ENCODE results near the gene POFUT2.

The POFUT2 gene

GRCh38 chr21:45225041-45225740 lies 62.5 kb downstream of the POFUT2 start:
- no peak overlapping the region for H3K4me3 ChIP-seq (ENCODE audit: low read depth, low read length)
- no peak for DNase-seq (ENCODE audit: low read depth)
- TF ChIP-seq CTCF (conservative IDR thresholded peaks at IDR 0.05; ENCODE audit: low read depth, low read length) = no peak

- DNase-seq (ENCODE audit: low read depth) = peak; percentile 15
- no peak for TF ChIP-seq CTCF (conservative IDR thresholded peaks at IDR 0.05; ENCODE audit: low read depth, low read length)
- H3K4me3 ChIP-seq (ENCODE audit: low read depth, low read length) = no peak overlapping the region
Measured at GRCh38 chr21:45224189-45224938, 63.3 kb downstream of the POFUT2 start.

GRCh38 chr21:45223236-45224185 lies 64.2 kb downstream of the POFUT2 start:
- DNase-seq (ENCODE audit: low read depth) = no peak
- TF ChIP-seq CTCF (conservative IDR thresholded peaks at IDR 0.05; ENCODE audit: low read depth, low read length) = no peak
- no peak overlapping the region for H3K4me3 ChIP-seq (ENCODE audit: low read depth, low read length)

GRCh38 chr21:45222001-45222400 lies 65.7 kb downstream of the POFUT2 start:
- no peak for DNase-seq (ENCODE audit: low read depth)
- TF ChIP-seq CTCF (conservative IDR thresholded peaks at IDR 0.05; ENCODE audit: low read depth, low read length) = no peak
- no peak overlapping the region for H3K4me3 ChIP-seq (ENCODE audit: low read depth, low read length)

GRCh38 chr21:45220714-45221490 lies 66.8 kb downstream of the POFUT2 start:
- no peak for TF ChIP-seq CTCF (conservative IDR thresholded peaks at IDR 0.05; ENCODE audit: low read depth, low read length)
- H3K4me3 ChIP-seq (ENCODE audit: low read depth, low read length) = no peak overlapping the region
- DNase-seq (ENCODE audit: low read depth) = no peak

- no peak for TF ChIP-seq CTCF (conservative IDR thresholded peaks at IDR 0.05; ENCODE audit: low read depth, low read length)
- peak; percentile 59 for DNase-seq (ENCODE audit: low read depth)
Measured at GRCh38 chr21:45220071-45220481, 67.6 kb downstream of the POFUT2 start.

More at GRCh38 chr21:45220071-45220481, 67.6 kb downstream of the POFUT2 start:
- H3K4me3 ChIP-seq (ENCODE audit: low read depth, low read length) = no peak overlapping the region

Data from choroid plexus epithelial cell (primary cell).